ENCODE data around the gene TMEM31. TPM values are rescaled to one million over a fixed set of nuclear protein-coding genes. Genes with fewer than 3 reads are reported as not detected.

Gene TMEM31
- total RNA-seq, 4 donors from 2014 or later = not detected

DNA sequence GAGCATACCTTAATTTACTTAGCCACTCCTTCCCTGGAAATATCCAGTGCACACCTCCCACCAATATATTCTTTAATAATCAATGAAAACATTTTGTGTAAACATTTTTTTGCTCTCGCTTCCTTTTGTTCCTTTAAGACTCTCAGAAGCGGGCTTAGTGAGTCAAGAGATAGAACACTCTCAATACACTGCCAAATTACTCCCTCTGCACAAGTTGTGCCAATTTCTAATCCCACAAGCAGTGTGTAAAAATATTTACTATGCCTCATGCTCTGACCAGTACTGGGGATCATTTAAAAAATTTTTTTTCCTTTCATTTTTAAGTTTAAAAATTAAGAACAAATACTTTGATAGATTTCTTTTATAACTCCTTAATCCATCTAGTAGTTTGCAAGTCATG lies 29.3 kb upstream of the TMEM31 start:
- TF ChIP-seq, protein P1, sequence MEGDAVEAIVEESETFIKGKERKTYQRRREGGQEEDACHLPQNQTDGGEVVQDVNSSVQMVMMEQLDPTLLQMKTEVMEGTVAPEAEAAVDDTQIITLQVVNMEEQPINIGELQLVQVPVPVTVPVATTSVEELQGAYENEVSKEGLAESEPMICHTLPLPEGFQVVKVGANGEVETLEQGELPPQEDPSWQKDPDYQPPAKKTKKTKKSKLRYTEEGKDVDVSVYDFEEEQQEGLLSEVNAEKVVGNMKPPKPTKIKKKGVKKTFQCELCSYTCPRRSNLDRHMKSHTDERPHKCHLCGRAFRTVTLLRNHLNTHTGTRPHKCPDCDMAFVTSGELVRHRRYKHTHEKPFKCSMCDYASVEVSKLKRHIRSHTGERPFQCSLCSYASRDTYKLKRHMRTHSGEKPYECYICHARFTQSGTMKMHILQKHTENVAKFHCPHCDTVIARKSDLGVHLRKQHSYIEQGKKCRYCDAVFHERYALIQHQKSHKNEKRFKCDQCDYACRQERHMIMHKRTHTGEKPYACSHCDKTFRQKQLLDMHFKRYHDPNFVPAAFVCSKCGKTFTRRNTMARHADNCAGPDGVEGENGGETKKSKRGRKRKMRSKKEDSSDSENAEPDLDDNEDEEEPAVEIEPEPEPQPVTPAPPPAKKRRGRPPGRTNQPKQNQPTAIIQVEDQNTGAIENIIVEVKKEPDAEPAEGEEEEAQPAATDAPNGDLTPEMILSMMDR (IDR thresholded peaks at IDR 0.05; ENCODE audit: low read depth) = no peak

DNA sequence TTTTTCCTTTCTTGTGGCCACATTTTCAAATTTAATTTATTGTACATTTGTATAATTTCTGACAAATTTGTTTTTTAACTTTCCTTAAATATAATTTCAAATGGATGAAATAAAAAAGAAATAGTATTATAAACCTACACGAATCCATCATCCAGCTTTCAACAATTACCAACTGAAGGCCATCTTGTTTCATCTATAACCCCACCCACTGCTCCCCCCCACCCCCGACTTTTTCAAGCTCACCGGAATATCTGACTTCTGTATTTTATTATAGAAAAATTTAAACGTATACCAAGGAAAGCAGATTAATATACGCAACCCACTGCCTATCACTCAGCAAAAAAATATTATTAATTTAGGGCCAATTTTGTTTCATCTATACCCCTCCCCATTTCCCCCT lies 25.3 kb upstream of the TMEM31 start:
- TF ChIP-seq, protein P1 (IDR thresholded peaks at IDR 0.05; ENCODE audit: low read depth) = no peak

DNA sequence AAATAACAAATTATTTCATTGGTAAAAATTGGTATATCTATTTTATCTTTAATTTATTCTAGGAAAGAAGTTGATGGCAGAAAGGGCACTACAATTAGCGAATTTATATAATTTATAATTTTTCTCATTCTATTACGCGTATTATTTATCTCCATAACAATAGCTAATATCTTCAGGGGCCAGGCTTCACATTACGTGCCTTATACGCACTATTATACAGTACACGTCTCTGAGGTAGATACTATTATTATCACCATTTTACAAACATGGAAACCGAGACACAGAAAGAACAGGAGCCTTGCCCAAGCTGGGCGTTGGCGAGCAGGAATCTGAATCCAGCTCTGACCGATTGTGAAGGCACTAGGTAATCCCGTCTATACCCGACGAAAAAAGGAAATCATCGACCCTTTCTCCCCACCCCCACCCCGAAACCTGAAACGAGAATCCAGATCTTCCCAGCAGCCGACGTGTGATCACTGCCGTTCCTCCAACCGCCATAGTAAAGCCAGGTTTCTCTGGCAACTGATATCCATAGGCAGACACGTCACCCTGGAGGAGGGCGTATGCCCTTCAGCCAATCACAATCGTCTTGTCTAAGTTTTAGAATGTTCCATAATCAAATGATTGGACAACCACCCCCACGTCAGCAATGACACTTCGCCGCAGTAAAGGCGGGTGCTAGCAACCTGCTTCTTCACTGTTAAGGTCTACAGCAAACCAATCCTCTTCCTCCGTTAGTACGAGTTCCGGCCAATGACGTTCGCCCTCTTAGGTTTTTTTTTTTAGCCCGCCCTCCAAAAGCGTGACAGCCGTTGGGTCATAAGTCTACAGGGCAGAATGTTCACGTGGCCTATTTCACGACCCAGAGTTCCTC lies 24.3 kb upstream of the TMEM31 start, which contains the start of gene MORF4L2:
TSS of gene MORF4L2 (minus strand) at position 501 of the 874 bp plus-strand sequence. CDS start 9,672 bp downstream, outside the sequence.
- TF ChIP-seq, protein P1 (IDR thresholded peaks at IDR 0.05; ENCODE audit: low read depth) = no peak

DNA sequence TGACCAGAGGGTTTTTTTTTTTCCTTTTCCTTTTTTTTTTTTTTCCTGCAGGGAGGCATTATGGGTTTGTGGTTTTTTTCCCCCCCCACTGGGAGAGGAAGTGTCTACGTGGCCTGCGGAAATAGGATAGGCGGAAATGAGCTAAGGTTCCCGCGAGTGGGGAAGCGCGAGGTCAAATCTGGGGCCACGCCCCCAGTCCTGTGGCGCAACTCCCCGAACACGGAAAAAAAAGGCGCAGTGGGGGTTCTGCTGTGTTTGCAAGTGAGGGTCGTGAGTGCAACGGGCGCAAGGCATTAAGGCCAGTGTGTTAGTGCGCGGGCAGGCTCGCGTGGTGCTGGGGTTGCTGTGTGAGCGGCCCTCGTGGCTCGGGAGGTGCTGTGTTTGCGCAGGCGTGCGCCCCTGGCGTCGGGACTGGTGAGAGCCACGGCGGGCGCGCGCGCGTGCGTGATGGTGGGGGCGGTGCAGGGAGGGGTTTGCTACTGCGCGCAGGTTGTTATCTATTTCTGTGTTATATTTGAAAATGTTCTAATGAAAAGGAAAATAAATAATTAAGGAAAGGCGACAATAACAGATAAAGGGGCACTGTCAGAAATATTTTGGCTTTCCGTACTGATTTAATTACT lies 23.5 kb upstream of the TMEM31 start:
- TF ChIP-seq, protein P1 (IDR thresholded peaks at IDR 0.05; ENCODE audit: low read depth) = no peak

DNA sequence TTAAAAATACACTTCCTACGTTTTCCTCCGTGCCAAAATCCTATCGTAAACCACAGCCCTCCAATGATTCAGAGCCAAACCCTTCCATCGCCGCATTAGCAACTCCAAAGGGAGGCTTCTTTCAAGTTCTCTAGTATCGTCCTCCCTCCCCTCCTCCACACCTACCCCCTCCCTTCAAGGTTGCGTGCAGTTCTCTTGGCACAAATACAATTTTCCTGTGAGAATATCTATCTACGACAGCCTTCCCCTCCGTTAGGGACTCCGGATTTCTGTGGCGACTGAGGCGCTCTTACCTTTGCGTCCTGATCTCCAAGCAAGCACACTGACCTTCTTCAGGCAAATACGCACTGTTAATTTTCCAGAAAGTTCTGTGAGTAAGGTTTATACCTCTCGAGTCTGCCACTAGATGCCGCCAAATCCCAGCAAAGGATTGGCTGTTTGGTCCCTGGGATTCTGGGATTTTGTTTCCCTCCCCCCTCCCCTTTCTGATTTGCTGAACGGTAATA lies 23.0 kb upstream of the TMEM31 start:
- TF ChIP-seq, protein P1 (IDR thresholded peaks at IDR 0.05; ENCODE audit: low read depth) = no peak

DNA sequence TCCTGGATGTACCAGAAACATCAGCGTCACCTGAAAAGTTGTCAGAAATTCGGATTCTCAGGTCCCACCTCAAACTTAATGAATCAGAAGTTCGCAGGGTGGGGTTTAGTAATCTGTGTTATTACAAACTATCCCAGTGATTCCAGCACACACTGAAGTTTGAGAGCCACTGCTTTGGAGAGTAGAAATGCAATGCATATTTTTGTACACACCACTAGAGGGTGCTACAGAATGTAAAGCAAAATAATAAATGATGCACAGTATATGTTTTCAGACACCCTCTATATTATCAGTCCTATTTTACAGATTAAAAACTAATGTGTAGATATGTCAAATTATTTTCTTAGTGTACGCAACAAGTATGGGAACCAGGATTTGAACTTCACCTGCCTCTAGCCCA lies 21.8 kb upstream of the TMEM31 start:
- TF ChIP-seq, protein P1 (IDR thresholded peaks at IDR 0.05; ENCODE audit: low read depth) = no peak

DNA sequence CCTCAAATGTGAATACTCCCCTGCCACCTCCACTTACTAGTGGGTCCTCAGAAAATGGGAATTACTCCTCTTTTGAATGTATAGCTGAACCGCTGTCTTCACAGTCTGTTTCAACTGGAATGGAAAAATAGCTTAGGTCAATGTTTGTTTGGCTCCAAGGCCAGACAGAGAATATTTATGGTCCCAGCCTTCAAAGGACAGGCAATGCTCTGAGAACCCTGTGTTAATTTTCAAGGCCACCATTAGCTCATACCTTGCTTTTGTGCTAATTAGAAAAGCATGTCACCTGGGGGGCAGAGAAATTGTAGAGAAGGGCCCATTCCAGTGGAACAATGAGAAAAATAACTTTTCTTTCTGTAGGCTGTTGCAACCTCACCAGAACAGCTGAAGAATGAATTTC lies 19.6 kb upstream of the TMEM31 start:
- TF ChIP-seq, protein P1 (IDR thresholded peaks at IDR 0.05; ENCODE audit: low read depth) = no peak
